Measurements from ENCODE around the gene BCL2L1. TPM values are rescaled to one million over a fixed set of nuclear protein-coding genes. Genes with fewer than 3 reads are reported as not detected.
A peak's percentile ranks its signal among the peaks of the same experiment; 100 is the strongest.
"Not testable (repeated sequence)": the region's sequence is repeated elsewhere in the genome, so short reads cannot be mapped to it uniquely, and the experiment has no call there.

Gene BCL2L1
- total and polyA plus RNA-seq, 5 donors from 2014 or later: 15.5 to 38.1 (median 18.5) TPM

- H3K4me1 Mint-ChIP-seq: no peaks in the 10 kb centered on the region
- Histone ChIP-seq H3K36me3 (ENCODE audit: control insufficient read depth, insufficient read depth, low read length) (no peaks in the 10 kb centered on the region), H3K27me3 (ENCODE audit: control insufficient read depth, insufficient read depth, low read length) (peaks cover 2% of the 10 kb centered on the region), H3K27ac (ENCODE audit: insufficient read depth, low read length, poor library complexity, severe bottlenecking) (no peak overlapping the region), H3K4me1 (ENCODE audit: control insufficient read depth, insufficient read depth, low read length, poor library complexity, severe bottlenecking) (no peaks in the 10 kb centered on the region), H3K9me3 (ENCODE audit: control insufficient read depth in 2 of 2, low read length in 2 of 2) (no peaks in the 10 kb centered on the region), H3K4me3 (ENCODE audit: low read depth, low read length) (no peak overlapping the region)
- H3K36me3 Mint-ChIP-seq: no peaks in the 10 kb centered on the region
- no peak overlapping the region for H3K4me3 Mint-ChIP-seq
- ATAC-seq (ENCODE audit: low read depth in 2 of 2) (no peak), DNase-seq (no peak)
- no peak overlapping the region for H3K27ac Mint-ChIP-seq
- peaks cover 0 to 3% (median 0%) of the 10 kb centered on the region in 7 donors for H3K9me3 Mint-ChIP-seq
- peaks cover 4% of the 10 kb centered on the region for H3K27me3 Mint-ChIP-seq
These were observed 69.7 kb downstream of the BCL2L1 start for GRCh38 chr20:31652917-31653396.

GRCh38 chr20:31648104-31648503 lies 74.6 kb downstream of the BCL2L1 start:
- H3K9me3 Mint-ChIP-seq; H3K4me1 Mint-ChIP-seq; DNase-seq; H3K4me1 ChIP-seq (ENCODE audit: control insufficient read depth, insufficient read depth, low read length, poor library complexity, severe bottlenecking); H3K27me3 ChIP-seq (ENCODE audit: control insufficient read depth, insufficient read depth, low read length); ATAC-seq (ENCODE audit: low read depth in 2 of 2); H3K9me3 ChIP-seq (ENCODE audit: control insufficient read depth in 2 of 2, low read length in 2 of 2); H3K4me3 ChIP-seq (ENCODE audit: low read depth, low read length); H3K27ac ChIP-seq (ENCODE audit: insufficient read depth, low read length, poor library complexity, severe bottlenecking); H3K36me3 Mint-ChIP-seq; H3K27ac Mint-ChIP-seq; H3K27me3 Mint-ChIP-seq; H3K4me3 Mint-ChIP-seq; H3K36me3 ChIP-seq (ENCODE audit: control insufficient read depth, insufficient read depth, low read length): not testable (repeated sequence)

GRCh38 chr20:31644701-31645100 lies 78.0 kb downstream of the BCL2L1 start:
- no peak overlapping the region for H3K4me3 ChIP-seq (ENCODE audit: low read depth, low read length)
- no peaks in the 10 kb centered on the region for H3K4me1 ChIP-seq (ENCODE audit: control insufficient read depth, insufficient read depth, low read length, poor library complexity, severe bottlenecking)
- H3K27me3 ChIP-seq (ENCODE audit: control insufficient read depth, insufficient read depth, low read length): no peaks in the 10 kb centered on the region
- DNase-seq (no peak), ATAC-seq (ENCODE audit: low read depth in 2 of 2) (no peak)
- H3K27ac Mint-ChIP-seq: no peak overlapping the region
- no peak overlapping the region for H3K4me3 Mint-ChIP-seq
- no peaks in the 10 kb centered on the region for H3K9me3 ChIP-seq (ENCODE audit: control insufficient read depth in 2 of 2, low read length in 2 of 2)
- peaks cover 6% of the 10 kb centered on the region for H3K27me3 Mint-ChIP-seq
- peaks cover 0 to 4% (median 2%) of the 10 kb centered on the region in 4 donors for H3K4me1 Mint-ChIP-seq
- H3K9me3 Mint-ChIP-seq: no peaks in the 10 kb centered on the region
- no peaks in the 10 kb centered on the region for H3K36me3 ChIP-seq (ENCODE audit: control insufficient read depth, insufficient read depth, low read length)
- no peaks in the 10 kb centered on the region for H3K36me3 Mint-ChIP-seq
- H3K27ac ChIP-seq (ENCODE audit: insufficient read depth, low read length, poor library complexity, severe bottlenecking): no peak overlapping the region

GRCh38 chr20:31643522-31643921 lies 79.1 kb downstream of the BCL2L1 start:
- no peak overlapping the region for H3K27ac Mint-ChIP-seq
- ATAC-seq (ENCODE audit: low read depth in 2 of 2): no peak
- no peak overlapping the region for H3K4me3 Mint-ChIP-seq

GRCh38 chr20:31642837-31643236 lies 79.8 kb downstream of the BCL2L1 start:
- Mint-ChIP-seq H3K4me1 (peaks cover 0 to 4% (median 2%) of the 10 kb centered on the region in 4 donors), H3K27me3 (peaks cover 7% of the 10 kb centered on the region), H3K27ac (peak overlapping the region in 1 of 3 donors; percentile 82), H3K9me3 (no peaks in the 10 kb centered on the region), H3K4me3 (no peak overlapping the region), H3K36me3 (no peaks in the 10 kb centered on the region)
- Histone ChIP-seq H3K36me3 (ENCODE audit: control insufficient read depth, insufficient read depth, low read length) (no peaks in the 10 kb centered on the region), H3K27ac (ENCODE audit: insufficient read depth, low read length, poor library complexity, severe bottlenecking) (no peak overlapping the region), H3K9me3 (ENCODE audit: control insufficient read depth in 2 of 2, low read length in 2 of 2) (no peaks in the 10 kb centered on the region), H3K4me3 (ENCODE audit: low read depth, low read length) (no peak overlapping the region), H3K27me3 (ENCODE audit: control insufficient read depth, insufficient read depth, low read length) (no peaks in the 10 kb centered on the region), H3K4me1 (ENCODE audit: control insufficient read depth, insufficient read depth, low read length, poor library complexity, severe bottlenecking) (no peaks in the 10 kb centered on the region)
- DNase-seq (no peak), ATAC-seq (ENCODE audit: low read depth in 2 of 2) (no peak)

More at GRCh38 chr20:31643522-31643921, 79.1 kb downstream of the BCL2L1 start:
- peaks cover 0 to 4% (median 2%) of the 10 kb centered on the region in 4 donors for H3K4me1 Mint-ChIP-seq
- H3K9me3 Mint-ChIP-seq: no peaks in the 10 kb centered on the region
- peaks cover 7% of the 10 kb centered on the region for H3K27me3 Mint-ChIP-seq
- Histone ChIP-seq H3K27ac (ENCODE audit: insufficient read depth, low read length, poor library complexity, severe bottlenecking) (no peak overlapping the region), H3K27me3 (ENCODE audit: control insufficient read depth, insufficient read depth, low read length) (no peaks in the 10 kb centered on the region), H3K36me3 (ENCODE audit: control insufficient read depth, insufficient read depth, low read length) (no peaks in the 10 kb centered on the region), H3K4me1 (ENCODE audit: control insufficient read depth, insufficient read depth, low read length, poor library complexity, severe bottlenecking) (no peaks in the 10 kb centered on the region), H3K4me3 (ENCODE audit: low read depth, low read length) (no peak overlapping the region), H3K9me3 (ENCODE audit: control insufficient read depth in 2 of 2, low read length in 2 of 2) (no peaks in the 10 kb centered on the region)
- no peaks in the 10 kb centered on the region for H3K36me3 Mint-ChIP-seq
- no peak for DNase-seq

GRCh38 chr20:31641391-31641790 lies 81.3 kb downstream of the BCL2L1 start:
- ATAC-seq (ENCODE audit: low read depth in 2 of 2) (no peak), DNase-seq (no peak)
- H3K36me3 ChIP-seq (ENCODE audit: control insufficient read depth, insufficient read depth, low read length): no peaks in the 10 kb centered on the region
- Mint-ChIP-seq H3K9me3 (no peaks in the 10 kb centered on the region), H3K36me3 (no peaks in the 10 kb centered on the region), H3K4me3 (no peak overlapping the region), H3K27ac (no peak overlapping the region), H3K4me1 (peaks cover 0 to 4% (median 2%) of the 10 kb centered on the region in 4 donors), H3K27me3 (peaks cover 9% of the 10 kb centered on the region)
- no peaks in the 10 kb centered on the region for H3K4me1 ChIP-seq (ENCODE audit: control insufficient read depth, insufficient read depth, low read length, poor library complexity, severe bottlenecking)
- H3K27me3 ChIP-seq (ENCODE audit: control insufficient read depth, insufficient read depth, low read length): no peaks in the 10 kb centered on the region
- H3K4me3 ChIP-seq (ENCODE audit: low read depth, low read length): no peak overlapping the region
- no peak overlapping the region for H3K27ac ChIP-seq (ENCODE audit: insufficient read depth, low read length, poor library complexity, severe bottlenecking)
- no peaks in the 10 kb centered on the region for H3K9me3 ChIP-seq (ENCODE audit: control insufficient read depth in 2 of 2, low read length in 2 of 2)

- H3K27me3 Mint-ChIP-seq: peaks cover 10% of the 10 kb centered on the region
- no peaks in the 10 kb centered on the region for H3K9me3 Mint-ChIP-seq
- H3K36me3 Mint-ChIP-seq: no peaks in the 10 kb centered on the region
- Histone ChIP-seq H3K36me3 (ENCODE audit: control insufficient read depth, insufficient read depth, low read length) (no peaks in the 10 kb centered on the region), H3K4me1 (ENCODE audit: control insufficient read depth, insufficient read depth, low read length, poor library complexity, severe bottlenecking) (no peaks in the 10 kb centered on the region), H3K9me3 (ENCODE audit: control insufficient read depth in 2 of 2, low read length in 2 of 2) (no peaks in the 10 kb centered on the region), H3K27ac (ENCODE audit: insufficient read depth, low read length, poor library complexity, severe bottlenecking) (no peak overlapping the region), H3K27me3 (ENCODE audit: control insufficient read depth, insufficient read depth, low read length) (no peaks in the 10 kb centered on the region), H3K4me3 (ENCODE audit: low read depth, low read length) (no peak overlapping the region)
- ATAC-seq (ENCODE audit: low read depth in 2 of 2) (no peak), DNase-seq (no peak)
- H3K27ac Mint-ChIP-seq: no peak overlapping the region
- H3K4me3 Mint-ChIP-seq: no peak overlapping the region
- peaks cover 0 to 4% (median 2%) of the 10 kb centered on the region in 4 donors for H3K4me1 Mint-ChIP-seq
These were observed 82.4 kb downstream of the BCL2L1 start for GRCh38 chr20:31640259-31640658.

GRCh38 chr20:31638816-31639215 lies 83.9 kb downstream of the BCL2L1 start:
- Mint-ChIP-seq H3K9me3 (no peaks in the 10 kb centered on the region), H3K4me3 (no peak overlapping the region), H3K27ac (no peak overlapping the region), H3K4me1 (peaks cover 0 to 4% (median 2%) of the 10 kb centered on the region in 4 donors), H3K27me3 (peaks cover 10% of the 10 kb centered on the region), H3K36me3 (no peaks in the 10 kb centered on the region)
- Histone ChIP-seq H3K4me3 (ENCODE audit: low read depth, low read length) (no peak overlapping the region), H3K27ac (ENCODE audit: insufficient read depth, low read length, poor library complexity, severe bottlenecking) (no peak overlapping the region), H3K9me3 (ENCODE audit: control insufficient read depth in 2 of 2, low read length in 2 of 2) (no peaks in the 10 kb centered on the region), H3K4me1 (ENCODE audit: control insufficient read depth, insufficient read depth, low read length, poor library complexity, severe bottlenecking) (no peaks in the 10 kb centered on the region), H3K36me3 (ENCODE audit: control insufficient read depth, insufficient read depth, low read length) (no peaks in the 10 kb centered on the region), H3K27me3 (ENCODE audit: control insufficient read depth, insufficient read depth, low read length) (no peaks in the 10 kb centered on the region)
- ATAC-seq (ENCODE audit: low read depth in 2 of 2) (no peak), DNase-seq (no peak)
